H4 (cell line): ENCODE measurements around the gene TMEM53. TPM values are rescaled to one million over a fixed set of nuclear protein-coding genes. Genes with fewer than 3 reads are reported as not detected.

ENCODE experiments used
- DNase-seq: peaks from one replicate; pipeline ENCODE4 v3.0.0-alpha.2; 2015; ENCODE audit warnings: low spot score
- total RNA-seq: library from RNA; depleted of rRNA; stranded (reverse); fragments of >200 nt; shearing (Covaris generic); gene quantifications from 2 replicates; pipeline ENCODE4 v1.2.3, GENCODE V29; 2014

Gene TMEM53
- total RNA-seq, 1 experiment from 2014 or later: 18.4 TPM

DNA sequence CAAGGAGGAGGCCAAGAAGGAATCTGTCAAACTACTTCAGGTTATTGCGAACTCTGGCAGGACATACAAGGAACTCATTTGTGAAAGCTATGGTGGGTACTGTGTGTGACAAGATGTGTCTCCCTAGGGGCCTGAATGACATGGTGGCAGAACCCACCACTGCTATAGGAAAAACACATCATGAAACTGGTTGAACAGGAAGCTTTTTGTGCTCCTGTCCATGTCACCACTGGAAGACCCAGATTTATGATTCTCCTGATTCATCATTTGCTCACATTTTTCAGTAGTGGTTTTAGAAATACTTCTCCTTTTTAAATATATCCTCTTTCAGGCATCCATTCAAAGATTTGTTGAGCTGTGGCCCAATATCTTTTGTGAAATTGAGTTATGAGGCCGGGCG is 23.9 kb upstream of the TMEM53 start:
- DNase-seq: no peak

- no peak for DNase-seq
Measured at GRCh38 chr1:44696789-44697345, 22.6 kb upstream of the TMEM53 start.

DNA sequence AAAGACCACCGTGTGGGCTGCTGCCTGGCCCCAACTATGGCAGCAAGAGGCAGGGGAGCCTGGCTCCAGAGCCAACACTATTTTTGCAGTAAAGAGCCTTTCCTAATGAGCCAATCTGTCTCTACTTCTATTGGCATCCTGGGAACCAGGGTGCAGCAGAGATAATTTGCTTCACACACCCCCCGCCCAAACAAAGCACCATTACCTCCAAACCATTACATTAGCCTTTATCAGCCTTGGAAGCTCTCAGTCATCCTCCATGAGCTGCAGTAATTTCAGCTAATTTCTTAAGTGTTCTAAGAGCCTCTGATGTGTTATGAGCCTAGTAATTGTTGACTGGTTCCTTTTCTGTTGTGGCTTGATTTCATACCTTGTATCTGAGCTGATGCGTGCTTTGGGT is 21.8 kb upstream of the TMEM53 start:
- no peak for DNase-seq

GRCh38 chr1:44695671-44696070 is 21.4 kb upstream of the TMEM53 start:
- no peak for DNase-seq

- no peak for DNase-seq
Measured at GRCh38 chr1:44694863-44695478, 20.7 kb upstream of the TMEM53 start.

GRCh38 chr1:44693900-44694299 is 19.6 kb upstream of the TMEM53 start:
- DNase-seq: no peak

DNA sequence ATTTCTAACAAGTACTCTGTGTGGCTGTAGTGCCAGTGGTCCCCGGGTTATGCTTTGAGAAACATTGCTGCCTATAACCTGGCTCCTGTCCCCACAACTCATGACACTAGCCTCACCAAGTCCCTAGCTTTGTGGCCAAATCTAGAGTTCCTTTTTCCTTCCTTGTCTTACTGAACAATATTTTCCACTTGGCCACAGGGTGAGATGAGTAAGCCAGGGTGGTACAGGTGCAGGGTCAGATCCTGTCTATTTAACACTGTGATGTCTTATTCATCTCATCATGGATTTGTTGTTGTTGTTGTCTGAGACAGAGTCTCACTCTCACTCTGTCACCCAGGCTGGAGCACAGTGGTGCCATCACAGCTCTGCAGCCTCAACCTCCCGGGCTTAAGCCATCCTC is 18.9 kb upstream of the TMEM53 start:
- no peak for DNase-seq

GRCh38 chr1:44689447-44689765 is 15.1 kb upstream of the TMEM53 start:
- DNase-seq: no peak

DNA sequence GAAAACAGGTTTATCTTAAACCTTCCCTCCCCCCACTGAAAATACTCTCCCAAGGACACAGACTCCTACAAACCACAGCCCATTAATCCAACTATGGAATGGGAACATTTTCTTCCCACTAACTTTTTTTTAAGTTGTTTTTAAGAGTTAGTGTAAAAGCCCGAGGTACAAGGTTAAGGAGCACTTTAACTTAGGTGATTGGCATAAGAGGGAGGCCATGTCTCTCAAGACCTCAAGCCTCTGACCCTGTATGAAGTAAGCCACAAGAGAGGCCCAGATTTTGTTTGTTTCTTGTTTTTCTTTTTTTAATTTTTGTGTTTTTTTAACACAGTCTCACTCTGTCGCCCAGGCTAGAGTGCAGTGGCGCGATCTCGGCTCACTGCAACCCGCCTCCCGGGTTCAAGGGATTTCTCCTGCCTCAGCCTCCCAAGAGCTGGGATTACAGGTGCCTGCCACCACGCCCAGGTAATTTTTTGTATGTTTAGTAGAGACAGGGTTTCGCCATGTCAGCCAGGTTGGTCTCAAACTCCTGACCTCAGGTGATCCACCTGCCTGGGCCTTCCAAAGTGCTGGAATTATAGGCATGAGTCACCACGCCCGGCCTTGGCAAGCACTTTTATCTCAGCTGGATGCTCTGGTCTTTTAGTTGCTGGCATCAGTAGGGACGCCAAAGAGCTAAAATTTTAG is 14.6 kb upstream of the TMEM53 start:
- DNase-seq: no peak

- no peak for DNase-seq
Measured at GRCh38 chr1:44685881-44686280, 11.6 kb upstream of the TMEM53 start.

DNA sequence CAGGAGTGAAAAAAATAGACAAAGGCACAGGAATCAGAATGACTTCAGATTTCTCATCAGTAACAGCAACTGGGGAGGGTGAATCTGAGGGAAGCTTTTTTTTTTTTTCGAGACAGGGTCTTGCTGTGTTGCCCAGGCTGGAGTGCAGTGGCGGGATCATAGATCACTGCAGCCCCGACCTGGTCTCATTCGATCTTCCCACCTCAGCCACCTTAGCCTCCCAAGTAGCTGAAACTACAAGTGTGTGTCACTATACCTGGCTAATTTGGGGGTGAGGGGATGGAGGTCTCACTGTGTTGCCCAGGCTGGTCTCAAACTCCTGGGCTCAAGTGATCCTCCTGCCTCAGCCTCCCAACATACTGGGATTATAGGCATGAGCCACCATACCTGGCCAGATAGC is 10.9 kb upstream of the TMEM53 start:
- no peak for DNase-seq

GRCh38 chr1:44684525-44684924 is 10.2 kb upstream of the TMEM53 start:
- no peak for DNase-seq

DNA sequence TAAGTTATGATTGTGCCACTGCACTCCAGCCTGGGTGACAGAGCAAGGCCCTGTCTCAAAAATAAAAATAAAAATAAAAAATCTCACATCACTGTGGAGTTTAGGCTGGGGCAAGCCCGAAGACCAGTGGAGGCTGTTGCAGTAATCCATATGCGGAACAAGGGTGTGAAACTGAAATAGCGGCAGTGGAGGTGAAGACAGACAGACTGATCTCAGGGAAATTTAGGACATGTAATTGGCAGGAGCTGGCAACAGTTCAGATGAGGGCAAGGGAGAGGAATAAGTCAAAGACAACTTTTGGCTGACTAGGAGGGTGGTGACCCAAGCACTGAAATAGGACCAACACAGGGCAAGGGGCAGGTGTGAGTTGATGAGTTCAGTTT is 8.6 kb upstream of the TMEM53 start:
- DNase-seq: no peak

- DNase-seq: no peak
Measured at GRCh38 chr1:44681905-44682882, 7.9 kb upstream of the TMEM53 start.

GRCh38 chr1:44679468-44679867 is 5.2 kb upstream of the TMEM53 start:
- DNase-seq: no peak

GRCh38 chr1:44678626-44679025 is 4.3 kb upstream of the TMEM53 start:
- no peak for DNase-seq

DNA sequence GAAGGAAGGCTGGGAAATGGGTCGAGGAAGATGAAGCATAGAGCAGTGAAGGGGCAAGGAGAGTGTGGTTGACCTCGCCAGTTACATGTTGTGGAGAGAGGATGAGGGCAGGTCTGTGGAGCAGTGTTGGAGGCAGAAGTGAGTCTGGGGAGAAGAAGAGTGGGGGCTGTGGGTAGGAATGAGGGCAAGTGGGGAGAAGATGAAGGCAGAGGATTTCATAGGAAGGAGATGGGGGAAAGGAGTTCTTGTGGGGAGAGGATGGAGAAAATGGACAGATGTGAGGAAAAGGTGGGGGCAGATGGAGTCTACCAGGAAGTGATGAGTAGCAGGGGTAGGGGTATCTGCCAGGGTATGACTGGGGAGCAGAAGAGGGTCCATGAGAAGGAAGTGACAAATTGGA is 3.8 kb upstream of the TMEM53 start:
- DNase-seq: no peak

GRCh38 chr1:44677201-44677766 is 3.0 kb upstream of the TMEM53 start:
- peak; percentile 66 for DNase-seq

GRCh38 chr1:44676484-44677200 is 2.4 kb upstream of the TMEM53 start:
- DNase-seq: no peak

DNA sequence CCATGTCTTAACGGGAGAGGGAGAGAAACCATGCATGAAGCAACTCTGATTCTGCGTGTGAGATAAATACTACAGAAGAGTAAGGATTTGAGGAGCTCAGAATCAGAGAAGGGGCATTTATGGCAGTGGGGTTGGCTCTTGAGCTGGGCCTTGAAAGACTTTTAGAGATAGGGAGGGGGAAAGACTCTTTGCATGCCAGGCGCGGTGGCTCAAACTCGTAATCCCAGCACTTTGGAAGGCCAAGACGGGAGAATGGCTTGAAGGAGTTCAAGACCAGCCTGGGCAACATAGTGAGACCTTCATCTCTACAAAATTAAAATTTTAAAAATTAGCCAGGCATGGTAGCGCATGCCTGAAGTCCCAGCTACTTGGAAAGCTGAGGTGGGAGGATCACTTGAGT is 905 bp upstream of the TMEM53 start:
- no peak for DNase-seq

- no peak for DNase-seq
Measured at GRCh38 chr1:44673675-44674112, 587 bp downstream of the TMEM53 start.
